ENCODE data around the gene SERPINB8.

Gene SERPINB8

GRCh38 chr18:64011513-64011912 is 41.6 kb downstream of the SERPINB8 start:
- Histone ChIP-seq H3K27ac (no peak overlapping the region), H3K4me1 (no peaks in the 10 kb centered on the region), H3K4me3 (no peak overlapping the region), H3K36me3 (no peaks in the 10 kb centered on the region), H3K9me3 (no peaks in the 10 kb centered on the region), H4K20me1 (no peaks in the 10 kb centered on the region), H3K27me3 (no peaks in the 10 kb centered on the region), H3K4me2 (no peak overlapping the region), H3K9ac (no peak overlapping the region)
- no peak; the same call in 1 of the 2 replicates for TF ChIP-seq Cebpa-rat (IDR thresholded peaks at IDR 0.05)

- Histone ChIP-seq H3K27me3 (no peaks in the 10 kb centered on the region), H3K4me2 (no peak overlapping the region), H3K27ac (no peak overlapping the region), H3K4me3 (no peak overlapping the region), H4K20me1 (no peaks in the 10 kb centered on the region), H3K4me1 (no peaks in the 10 kb centered on the region), H3K36me3 (no peaks in the 10 kb centered on the region), H3K9ac (no peak overlapping the region), H3K9me3 (no peaks in the 10 kb centered on the region)
- TF ChIP-seq Cebpa-rat (IDR thresholded peaks at IDR 0.05) = no peak
These were observed 48.0 kb downstream of the SERPINB8 start for GRCh38 chr18:64017870-64018269.

GRCh38 chr18:64019922-64020756 is 50.3 kb downstream of the SERPINB8 start:
- no peak overlapping the region for H3K4me2 ChIP-seq
- H3K4me1 ChIP-seq = no peaks in the 10 kb centered on the region
- no peaks in the 10 kb centered on the region for H3K27me3 ChIP-seq
- no peak for TF ChIP-seq Cebpa-rat (IDR thresholded peaks at IDR 0.05)
- no peaks in the 10 kb centered on the region for H3K9me3 ChIP-seq
- H3K27ac ChIP-seq = no peak overlapping the region
- H3K4me3 ChIP-seq = no peak overlapping the region
- no peaks in the 10 kb centered on the region for H3K36me3 ChIP-seq
- no peak overlapping the region for H3K9ac ChIP-seq
- H4K20me1 ChIP-seq = no peaks in the 10 kb centered on the region

- Histone ChIP-seq H3K27me3 (no peaks in the 10 kb centered on the region), H3K4me1 (peaks cover 12% of the 10 kb centered on the region), H4K20me1 (no peaks in the 10 kb centered on the region), H3K9ac (no peak overlapping the region), H3K36me3 (no peaks in the 10 kb centered on the region), H3K27ac (no peak overlapping the region), H3K4me3 (no peak overlapping the region), H3K9me3 (peaks cover 9% of the 10 kb centered on the region), H3K4me2 (no peak overlapping the region)
- TF ChIP-seq Cebpa-rat (IDR thresholded peaks at IDR 0.05) = no peak
These were observed 56.5 kb downstream of the SERPINB8 start for GRCh38 chr18:64026350-64026749.

- peaks cover 12% of the 10 kb centered on the region for H3K4me1 ChIP-seq
- H3K9me3 ChIP-seq = peaks cover 9% of the 10 kb centered on the region
- H3K27ac ChIP-seq = no peak overlapping the region
- no peaks in the 10 kb centered on the region for H3K36me3 ChIP-seq
- H3K27me3 ChIP-seq = no peaks in the 10 kb centered on the region
- no peaks in the 10 kb centered on the region for H4K20me1 ChIP-seq
- H3K4me3 ChIP-seq = no peak overlapping the region
- H3K4me2 ChIP-seq = peak overlapping the region; percentile 1; the same call in 1 of the 2 replicates
- no peak overlapping the region for H3K9ac ChIP-seq
- no peak for TF ChIP-seq Cebpa-rat (IDR thresholded peaks at IDR 0.05)
These were observed 58.2 kb downstream of the SERPINB8 start for GRCh38 chr18:64027931-64028695.

- Histone ChIP-seq H3K4me2 (no peak overlapping the region), H4K20me1 (no peaks in the 10 kb centered on the region), H3K27ac (no peak overlapping the region), H3K4me3 (no peak overlapping the region), H3K36me3 (no peaks in the 10 kb centered on the region), H3K9me3 (peaks cover 9% of the 10 kb centered on the region), H3K4me1 (peaks cover 12% of the 10 kb centered on the region), H3K9ac (no peak overlapping the region), H3K27me3 (no peaks in the 10 kb centered on the region)
- TF ChIP-seq Cebpa-rat (IDR thresholded peaks at IDR 0.05) = no peak
These were observed 59.2 kb downstream of the SERPINB8 start for GRCh38 chr18:64029096-64029495.

- H3K27me3 ChIP-seq = no peaks in the 10 kb centered on the region
- H4K20me1 ChIP-seq = no peaks in the 10 kb centered on the region
- no peak overlapping the region for H3K4me2 ChIP-seq
- H3K9ac ChIP-seq = no peak overlapping the region
- H3K27ac ChIP-seq = no peak overlapping the region
- no peaks in the 10 kb centered on the region for H3K36me3 ChIP-seq
- TF ChIP-seq Cebpa-rat (IDR thresholded peaks at IDR 0.05) = no peak
- H3K9me3 ChIP-seq = peaks cover 6% of the 10 kb centered on the region
- no peak overlapping the region for H3K4me3 ChIP-seq
- H3K4me1 ChIP-seq = peaks cover 12% of the 10 kb centered on the region
These were observed 61.5 kb downstream of the SERPINB8 start for GRCh38 chr18:64031411-64031810.

- Histone ChIP-seq H3K36me3 (no peaks in the 10 kb centered on the region), H3K9me3 (peaks cover under 1% of the 10 kb centered on the region; the same call in 1 of the 2 replicates), H3K9ac (no peak overlapping the region), H3K27me3 (no peaks in the 10 kb centered on the region), H3K4me3 (no peak overlapping the region), H3K4me1 (peaks cover 12% of the 10 kb centered on the region), H3K4me2 (no peak overlapping the region), H3K27ac (no peak overlapping the region), H4K20me1 (no peaks in the 10 kb centered on the region)
- TF ChIP-seq Cebpa-rat (IDR thresholded peaks at IDR 0.05) = no peak
These were observed 62.4 kb downstream of the SERPINB8 start for GRCh38 chr18:64032312-64032711.

- Histone ChIP-seq H3K9me3 (peaks cover 7% of the 10 kb centered on the region; the same call in 1 of the 2 replicates), H3K4me1 (no peaks in the 10 kb centered on the region), H3K27ac (no peak overlapping the region), H4K20me1 (no peaks in the 10 kb centered on the region), H3K9ac (no peak overlapping the region), H3K4me2 (no peak overlapping the region), H3K36me3 (no peaks in the 10 kb centered on the region), H3K27me3 (no peaks in the 10 kb centered on the region), H3K4me3 (no peak overlapping the region)
- no peak for TF ChIP-seq Cebpa-rat (IDR thresholded peaks at IDR 0.05)
These were observed 68.0 kb downstream of the SERPINB8 start for GRCh38 chr18:64037812-64038414.

All from BLaER1 (cell line).